Measurements from ENCODE around the gene KCNIP3. TPM values are rescaled to one million over a fixed set of nuclear protein-coding genes. Genes with fewer than 3 reads are reported as not detected.

Gene KCNIP3
- polyA plus RNA-seq, 1 of the 3 experiments (the other 2 are of a cell fraction): 0.97 TPM

GRCh38 chr2:95262896-95263542 is 34.1 kb upstream of the KCNIP3 start:
- no peaks in the 10 kb centered on the region for H3K27me3 ChIP-seq (ENCODE audit: insufficient read depth)
- no peak overlapping the region for H3K4me2 ChIP-seq
- H3F3A ChIP-seq (replicated peaks; ENCODE audit: insufficient read depth): no peaks in the 10 kb centered on the region
- CTCF ChIA-PET: interaction anchor here (1.5 kb wide), 1 partner anchor 32 kb away, joined by 3 read pairs; no protein-coding TSS in a partner anchor
- no peaks in the 10 kb centered on the region for H3K36me3 ChIP-seq (replicated peaks in 1 of 2; ENCODE audit: control insufficient read depth in 1 of 2, insufficient read depth in 2 of 2, low read length in 1 of 2)
- POLR2A ChIA-PET: interaction anchor here (0.7 kb wide), 1 partner anchor 14 kb away, joined by 7 read pairs; no protein-coding TSS in a partner anchor
- H3K9ac ChIP-seq: no peak overlapping the region
- H2AFZ ChIP-seq (ENCODE audit: low read depth): no peak overlapping the region
- no peak overlapping the region for H3K27ac ChIP-seq (ENCODE audit: low read depth in 2 of 2, low read length in 1 of 2)
- H3K9me2 ChIP-seq: no peaks in the 10 kb centered on the region
- peak; percentile 1 for DNase-seq
- TF ChIP-seq NFIC (IDR thresholded peaks at IDR 0.05; ENCODE audit: borderline replicate concordance): no peak
- TF ChIP-seq FOSL2 (IDR thresholded peaks at IDR 0.05; ENCODE audit: borderline replicate concordance, low read depth): peak; percentile 12; the same call in 1 of the 2 replicates
- no peaks in the 10 kb centered on the region for H4K20me1 ChIP-seq (ENCODE audit: insufficient read depth)
- H3K4me1 ChIP-seq (ENCODE audit: control insufficient read depth in 1 of 2, insufficient read depth in 2 of 2, low read depth in 1 of 2, low read length in 1 of 2): no peaks in the 10 kb centered on the region
- 29% methylated on average over 2 of the region's 2 CpGs for WGBS (ENCODE audit: low lambda C conversion rate)
- no peaks in the 10 kb centered on the region for H3K9me3 ChIP-seq
- H3K79me2 ChIP-seq (ENCODE audit: insufficient read depth): no peaks in the 10 kb centered on the region
- H3K4me3 ChIP-seq (ENCODE audit: low read depth in 2 of 2, low read length in 1 of 2): no peak overlapping the region

- no peak for DNase-seq
- WGBS (ENCODE audit: low lambda C conversion rate): 17% methylated on average over 6 of the region's 6 CpGs
- no peak overlapping the region for H3K4me2 ChIP-seq
- no peaks in the 10 kb centered on the region for H3K79me2 ChIP-seq (ENCODE audit: insufficient read depth)
- no peaks in the 10 kb centered on the region for H3K9me2 ChIP-seq
- no peaks in the 10 kb centered on the region for H4K20me1 ChIP-seq (ENCODE audit: insufficient read depth)
- H3K9me3 ChIP-seq: no peaks in the 10 kb centered on the region
- ChIA-PET CTCF (no interaction called here), POLR2A (no interaction called here)
- H3K4me1 ChIP-seq (ENCODE audit: control insufficient read depth in 1 of 2, insufficient read depth in 2 of 2, low read depth in 1 of 2, low read length in 1 of 2): no peaks in the 10 kb centered on the region
- no peak overlapping the region for H3K4me3 ChIP-seq (ENCODE audit: low read depth in 2 of 2, low read length in 1 of 2)
- H3F3A ChIP-seq (replicated peaks; ENCODE audit: insufficient read depth): no peaks in the 10 kb centered on the region
- H3K27me3 ChIP-seq (ENCODE audit: insufficient read depth): no peaks in the 10 kb centered on the region
- TF ChIP-seq POLR2AphosphoS5 (IDR thresholded peaks at IDR 0.05; ENCODE audit: low read depth, low read length) (no peak), MAX (IDR thresholded peaks at IDR 0.05; ENCODE audit: low read depth) (no peak)
- H3K27ac ChIP-seq (ENCODE audit: low read depth in 2 of 2, low read length in 1 of 2): no peak overlapping the region
- H3K36me3 ChIP-seq (replicated peaks in 1 of 2; ENCODE audit: control insufficient read depth in 1 of 2, insufficient read depth in 2 of 2, low read length in 1 of 2): no peaks in the 10 kb centered on the region
- H3K9ac ChIP-seq: no peak overlapping the region
- no peak overlapping the region for H2AFZ ChIP-seq (ENCODE audit: low read depth)
Measured at GRCh38 chr2:95264624-95265023, 32.5 kb upstream of the KCNIP3 start.

GRCh38 chr2:95265182-95265581 is 32.0 kb upstream of the KCNIP3 start:
- ChIA-PET CTCF (no interaction called here), POLR2A (no interaction called here)
- 29% methylated on average over 4 of the region's 4 CpGs for WGBS (ENCODE audit: low lambda C conversion rate)
- Histone ChIP-seq H3K27ac (ENCODE audit: low read depth in 2 of 2, low read length in 1 of 2) (no peak overlapping the region), H3K4me1 (ENCODE audit: control insufficient read depth in 1 of 2, insufficient read depth in 2 of 2, low read depth in 1 of 2, low read length in 1 of 2) (no peaks in the 10 kb centered on the region), H3K9me2 (no peaks in the 10 kb centered on the region), H2AFZ (ENCODE audit: low read depth) (no peak overlapping the region), H3K9me3 (no peaks in the 10 kb centered on the region), H3K27me3 (ENCODE audit: insufficient read depth) (no peaks in the 10 kb centered on the region), H3F3A (replicated peaks; ENCODE audit: insufficient read depth) (no peaks in the 10 kb centered on the region), H3K79me2 (ENCODE audit: insufficient read depth) (no peaks in the 10 kb centered on the region), H3K9ac (no peak overlapping the region), H3K4me2 (no peak overlapping the region), H3K36me3 (replicated peaks in 1 of 2; ENCODE audit: control insufficient read depth in 1 of 2, insufficient read depth in 2 of 2, low read length in 1 of 2) (no peaks in the 10 kb centered on the region), H4K20me1 (ENCODE audit: insufficient read depth) (no peaks in the 10 kb centered on the region), H3K4me3 (ENCODE audit: low read depth in 2 of 2, low read length in 1 of 2) (no peak overlapping the region)
- DNase-seq: no peak
- TF ChIP-seq TAF1 (IDR thresholded peaks at IDR 0.05; ENCODE audit: borderline replicate concordance, low read depth, low read length): no peak
- no peak for TF ChIP-seq MEF2A (IDR thresholded peaks at IDR 0.05; ENCODE audit: borderline replicate concordance, low read depth)
- TF ChIP-seq CTCF (IDR thresholded peaks at IDR 0.05): no peak
- TF ChIP-seq NRF1 (IDR thresholded peaks at IDR 0.05; ENCODE audit: low read depth, low read length): no peak
- TF ChIP-seq FOSL2 (IDR thresholded peaks at IDR 0.05; ENCODE audit: borderline replicate concordance, low read depth): no peak
- no peak for TF ChIP-seq USF2 (IDR thresholded peaks at IDR 0.05; ENCODE audit: borderline replicate concordance, low read depth, low read length)
- TF ChIP-seq MXI1 (IDR thresholded peaks at IDR 0.05; ENCODE audit: low read depth, low read length): no peak
- TF ChIP-seq RXRA (IDR thresholded peaks at IDR 0.05; ENCODE audit: borderline replicate concordance, low read depth): no peak
- no peak for TF ChIP-seq SMC3 (IDR thresholded peaks at IDR 0.05; ENCODE audit: low read depth, low read length)
- TF ChIP-seq TCF12 (IDR thresholded peaks at IDR 0.05): no peak
- no peak for TF ChIP-seq MAX (IDR thresholded peaks at IDR 0.05; ENCODE audit: low read depth)
- TF ChIP-seq GATA2 (CRISPR knock-in tag; IDR thresholded peaks at IDR 0.05): no peak
- TF ChIP-seq GABPA (IDR thresholded peaks at IDR 0.05; ENCODE audit: low read depth): no peak
- TF ChIP-seq ZBTB33 (IDR thresholded peaks at IDR 0.05; ENCODE audit: borderline replicate concordance, low read depth): no peak
- no peak for TF ChIP-seq POLR2AphosphoS5 (IDR thresholded peaks at IDR 0.05; ENCODE audit: low read depth, low read length)
- TF ChIP-seq ELF1 (IDR thresholded peaks at IDR 0.05): no peak
